ENCODE data around the gene PTPRE. TPM values are rescaled to one million over a fixed set of nuclear protein-coding genes. Genes with fewer than 3 reads are reported as not detected.

PTPRE gene
- total RNA-seq, 1 donor from 2014 or later = 2.6 TPM

DNA sequence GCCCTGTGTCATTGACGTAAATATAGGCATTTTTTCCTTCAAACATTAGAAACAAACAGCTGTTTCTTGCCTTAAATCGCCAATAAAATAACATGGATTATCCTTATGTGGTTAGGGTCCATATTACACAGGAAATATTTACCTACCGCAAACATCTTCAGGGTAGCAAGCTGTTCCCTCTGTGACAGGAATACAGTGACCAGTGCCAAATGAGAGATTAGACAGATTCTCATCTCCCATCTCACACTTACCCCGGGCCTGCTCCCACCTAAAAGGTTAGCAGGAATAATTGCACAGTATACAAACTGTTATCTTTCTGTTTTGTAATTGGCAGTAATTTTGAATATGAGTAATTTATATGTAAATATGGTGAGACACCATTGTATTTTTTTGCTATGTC, 202.8 kb downstream of the PTPRE start:
- H3K4me3 Mint-ChIP-seq = no peak overlapping the region
- H3K27me3 Mint-ChIP-seq (ENCODE audit: low read depth) = no peaks in the 10 kb centered on the region
- DNase-seq (ENCODE audit: low spot score in 2 of 2, unreplicated experiment in 2 of 2) = no peak
- no peak overlapping the region for H3K27ac Mint-ChIP-seq
- TF ChIP-seq, protein P1, sequence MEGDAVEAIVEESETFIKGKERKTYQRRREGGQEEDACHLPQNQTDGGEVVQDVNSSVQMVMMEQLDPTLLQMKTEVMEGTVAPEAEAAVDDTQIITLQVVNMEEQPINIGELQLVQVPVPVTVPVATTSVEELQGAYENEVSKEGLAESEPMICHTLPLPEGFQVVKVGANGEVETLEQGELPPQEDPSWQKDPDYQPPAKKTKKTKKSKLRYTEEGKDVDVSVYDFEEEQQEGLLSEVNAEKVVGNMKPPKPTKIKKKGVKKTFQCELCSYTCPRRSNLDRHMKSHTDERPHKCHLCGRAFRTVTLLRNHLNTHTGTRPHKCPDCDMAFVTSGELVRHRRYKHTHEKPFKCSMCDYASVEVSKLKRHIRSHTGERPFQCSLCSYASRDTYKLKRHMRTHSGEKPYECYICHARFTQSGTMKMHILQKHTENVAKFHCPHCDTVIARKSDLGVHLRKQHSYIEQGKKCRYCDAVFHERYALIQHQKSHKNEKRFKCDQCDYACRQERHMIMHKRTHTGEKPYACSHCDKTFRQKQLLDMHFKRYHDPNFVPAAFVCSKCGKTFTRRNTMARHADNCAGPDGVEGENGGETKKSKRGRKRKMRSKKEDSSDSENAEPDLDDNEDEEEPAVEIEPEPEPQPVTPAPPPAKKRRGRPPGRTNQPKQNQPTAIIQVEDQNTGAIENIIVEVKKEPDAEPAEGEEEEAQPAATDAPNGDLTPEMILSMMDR (IDR thresholded peaks at IDR 0.05; ENCODE audit: unreplicated experiment) = no peak
- H3K9me3 Mint-ChIP-seq = no peaks in the 10 kb centered on the region
- no peaks in the 10 kb centered on the region for H3K4me1 Mint-ChIP-seq
- H3K36me3 Mint-ChIP-seq = peaks cover 15% of the 10 kb centered on the region

DNA sequence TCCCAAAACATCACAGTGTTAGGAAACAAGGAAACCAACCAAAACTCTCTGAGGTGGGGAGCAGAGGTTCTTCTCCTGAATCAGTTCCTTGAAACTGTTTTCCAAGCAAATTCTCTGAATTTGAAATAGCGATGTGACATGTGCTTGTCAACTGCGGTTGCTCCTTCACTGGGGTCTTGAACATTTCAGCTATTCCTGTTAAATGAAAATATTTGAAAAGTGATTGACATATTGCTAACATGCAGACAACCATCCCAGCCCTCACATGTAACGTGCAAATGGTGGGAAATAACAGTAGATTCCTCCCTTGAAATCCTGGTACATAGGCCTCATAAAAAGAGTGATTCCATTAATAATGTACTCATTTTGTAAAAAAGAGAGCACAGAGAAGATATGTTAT, 203.4 kb downstream of the PTPRE start:
- no peak for DNase-seq (ENCODE audit: low spot score in 2 of 2, unreplicated experiment in 2 of 2)
- H3K9me3 Mint-ChIP-seq = no peaks in the 10 kb centered on the region
- peaks cover 13% of the 10 kb centered on the region for H3K36me3 Mint-ChIP-seq
- no peaks in the 10 kb centered on the region for H3K4me1 Mint-ChIP-seq
- no peaks in the 10 kb centered on the region for H3K27me3 Mint-ChIP-seq (ENCODE audit: low read depth)
- H3K4me3 Mint-ChIP-seq = no peak overlapping the region
- H3K27ac Mint-ChIP-seq = no peak overlapping the region
- TF ChIP-seq, protein P1 (IDR thresholded peaks at IDR 0.05; ENCODE audit: unreplicated experiment) = no peak

DNA sequence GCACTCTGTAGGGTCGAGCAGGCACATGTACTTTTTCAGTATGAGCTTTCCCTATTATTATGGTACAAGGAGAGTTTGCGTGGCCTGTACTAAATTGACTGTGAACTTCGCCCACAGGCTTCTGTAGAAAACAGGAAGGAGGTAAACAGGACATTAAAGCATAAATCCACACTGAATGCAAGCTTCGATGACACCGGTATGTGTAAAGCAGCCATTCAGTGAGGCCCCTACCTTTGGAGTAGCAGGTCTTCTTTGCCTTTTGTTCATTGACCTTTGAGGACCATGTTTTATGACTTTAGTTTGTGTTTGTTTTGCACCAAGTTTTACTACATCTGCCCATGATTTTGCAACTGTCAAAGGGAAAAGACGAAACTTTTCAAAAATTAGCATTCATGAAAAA, 204.8 kb downstream of the PTPRE start:
- H3K4me3 Mint-ChIP-seq = no peak overlapping the region
- no peaks in the 10 kb centered on the region for H3K27me3 Mint-ChIP-seq (ENCODE audit: low read depth)
- DNase-seq (ENCODE audit: low spot score in 2 of 2, unreplicated experiment in 2 of 2) = no peak
- TF ChIP-seq, protein P1 (IDR thresholded peaks at IDR 0.05; ENCODE audit: unreplicated experiment) = no peak
- no peak overlapping the region for H3K27ac Mint-ChIP-seq
- peaks cover 16% of the 10 kb centered on the region for H3K36me3 Mint-ChIP-seq
- H3K4me1 Mint-ChIP-seq = no peaks in the 10 kb centered on the region
- no peaks in the 10 kb centered on the region for H3K9me3 Mint-ChIP-seq

DNA sequence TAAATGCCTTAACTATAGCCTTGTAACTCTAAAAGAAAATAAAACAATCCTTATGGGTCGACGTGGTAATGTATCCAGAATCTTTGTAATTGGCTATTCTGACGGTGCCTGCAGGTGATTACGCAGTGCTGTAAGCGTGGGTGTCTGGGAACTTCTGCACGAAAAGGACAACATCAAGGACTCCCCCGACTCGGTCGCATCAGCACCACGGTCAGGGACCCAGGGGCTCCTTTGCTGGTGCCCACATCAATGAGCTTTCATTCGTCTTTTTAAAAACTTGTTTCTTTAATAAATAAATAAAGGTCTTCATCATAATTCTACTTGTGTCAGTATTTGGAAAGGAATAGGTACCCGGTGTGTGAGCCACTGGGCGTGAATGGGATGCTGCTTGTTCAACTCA, 206.1 kb downstream of the PTPRE start:
- Mint-ChIP-seq H3K27ac (no peak overlapping the region), H3K27me3 (ENCODE audit: low read depth) (no peaks in the 10 kb centered on the region), H3K36me3 (peaks cover 16% of the 10 kb centered on the region), H3K9me3 (no peaks in the 10 kb centered on the region), H3K4me1 (no peaks in the 10 kb centered on the region), H3K4me3 (no peak overlapping the region)
- TF ChIP-seq, protein P1 (IDR thresholded peaks at IDR 0.05; ENCODE audit: unreplicated experiment) = no peak
- no peak for DNase-seq (ENCODE audit: low spot score in 2 of 2, unreplicated experiment in 2 of 2)

DNA sequence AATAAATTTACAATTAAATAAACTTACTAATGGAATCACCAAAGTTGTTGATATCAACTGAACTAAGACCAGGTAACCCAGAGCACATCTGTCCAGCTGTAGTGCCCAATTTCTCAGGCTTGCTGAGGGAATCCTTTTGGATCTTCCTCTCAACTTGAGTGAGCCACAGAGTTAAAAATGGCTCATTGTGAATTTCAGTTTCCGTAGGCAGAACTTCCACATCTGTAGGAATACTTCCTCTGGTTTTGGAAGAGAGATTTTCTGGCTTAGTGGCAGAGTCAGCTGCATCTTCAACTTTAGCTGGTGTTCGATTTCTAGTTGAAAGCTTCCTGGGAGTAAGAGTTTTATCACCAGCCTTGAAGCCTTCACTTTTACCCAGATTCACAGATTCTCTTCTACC, 208.0 kb downstream of the PTPRE start:
- Mint-ChIP-seq H3K27me3 (ENCODE audit: low read depth) (no peaks in the 10 kb centered on the region), H3K27ac (no peak overlapping the region), H3K9me3 (no peaks in the 10 kb centered on the region), H3K4me3 (no peak overlapping the region), H3K4me1 (no peaks in the 10 kb centered on the region), H3K36me3 (peaks cover 20% of the 10 kb centered on the region)
- no peak for DNase-seq (ENCODE audit: low spot score in 2 of 2, unreplicated experiment in 2 of 2)
- TF ChIP-seq, protein P1 (IDR thresholded peaks at IDR 0.05; ENCODE audit: unreplicated experiment) = no peak

DNA sequence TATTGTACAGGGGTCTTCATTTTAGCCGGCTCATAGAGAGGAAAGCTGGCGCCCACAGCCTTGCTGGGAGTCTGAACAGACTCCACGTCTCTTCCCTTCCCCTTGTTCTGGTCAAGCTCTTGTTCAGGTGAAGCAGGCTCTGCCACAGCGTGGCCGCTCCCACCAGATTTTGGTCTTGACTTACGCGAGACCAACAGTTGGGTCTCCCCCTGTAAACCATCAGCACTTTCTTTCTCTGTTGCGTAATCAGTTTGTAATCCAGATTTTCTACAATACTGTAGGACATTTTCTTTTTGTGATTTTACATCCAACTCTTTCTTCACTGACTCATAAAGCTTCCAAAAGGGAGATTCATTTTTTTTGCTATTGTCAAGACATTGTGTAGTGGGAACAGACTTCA, 208.5 kb downstream of the PTPRE start:
- Mint-ChIP-seq H3K9me3 (no peaks in the 10 kb centered on the region), H3K27me3 (ENCODE audit: low read depth) (no peaks in the 10 kb centered on the region), H3K27ac (no peak overlapping the region), H3K36me3 (peaks cover 17% of the 10 kb centered on the region), H3K4me3 (no peak overlapping the region), H3K4me1 (no peaks in the 10 kb centered on the region)
- TF ChIP-seq, protein P1 (IDR thresholded peaks at IDR 0.05; ENCODE audit: unreplicated experiment) = no peak
- no peak for DNase-seq (ENCODE audit: low spot score in 2 of 2, unreplicated experiment in 2 of 2)

Data from mesothelial cell of epicardium (in vitro differentiated cells).